Measurements from ENCODE around the gene SALL3. TPM values are rescaled to one million over a fixed set of nuclear protein-coding genes. Genes with fewer than 3 reads are reported as not detected.

The SALL3 gene
- total RNA-seq, 1 donor, result not detected

GRCh38 chr18:79043288-79043687 lies 63.7 kb downstream of the SALL3 start:
- no peak for TF ChIP-seq CTCF (IDR thresholded peaks at IDR 0.05; ENCODE audit: insufficient read depth, low read depth, low read length)
- H3K4me3 ChIP-seq (ENCODE audit: low read depth, low read length), result no peak overlapping the region

GRCh38 chr18:79046522-79046921 lies 66.9 kb downstream of the SALL3 start:
- TF ChIP-seq CTCF (IDR thresholded peaks at IDR 0.05; ENCODE audit: insufficient read depth, low read depth, low read length), result no peak
- no peak for DNase-seq (ENCODE audit: low read depth)
- no peak overlapping the region for H3K4me3 ChIP-seq (ENCODE audit: low read depth, low read length)

More at GRCh38 chr18:79043288-79043687, 63.7 kb downstream of the SALL3 start:
- no peak for DNase-seq (ENCODE audit: low read depth)

GRCh38 chr18:79047556-79048244 lies 68.1 kb downstream of the SALL3 start:
- DNase-seq (ENCODE audit: low read depth), result no peak
- no peak overlapping the region for H3K4me3 ChIP-seq (ENCODE audit: low read depth, low read length)
- TF ChIP-seq CTCF (IDR thresholded peaks at IDR 0.05; ENCODE audit: insufficient read depth, low read depth, low read length), result no peak

GRCh38 chr18:79048245-79048632 lies 68.6 kb downstream of the SALL3 start:
- TF ChIP-seq CTCF (IDR thresholded peaks at IDR 0.05; ENCODE audit: insufficient read depth, low read depth, low read length), result no peak
- no peak for DNase-seq (ENCODE audit: low read depth)
- H3K4me3 ChIP-seq (ENCODE audit: low read depth, low read length), result no peak overlapping the region

GRCh38 chr18:79049506-79049905 lies 69.9 kb downstream of the SALL3 start:
- no peak for DNase-seq (ENCODE audit: low read depth)
- no peak overlapping the region for H3K4me3 ChIP-seq (ENCODE audit: low read depth, low read length)
- no peak for TF ChIP-seq CTCF (IDR thresholded peaks at IDR 0.05; ENCODE audit: insufficient read depth, low read depth, low read length)

Other genes starting within 250 kb of the SALL3 start
- gene ATP9B, start 89.6 kb downstream of the SALL3 start, total RNA-seq, result 30.9 and 35.4 TPM in 2 replicates